GM15510 (cell line): Measurements from ENCODE around the gene ZFYVE28.

Source experiments
- POLR2A ChIP-seq: IDR thresholded peaks from 3 replicates; pipeline ENCODE4 v1.6.1; 2011; ENCODE audit warnings: borderline replicate concordance; ENCODE audit not compliant: insufficient read length; ENCODE audit errors: extremely low read depth

ZFYVE28 gene

DNA sequence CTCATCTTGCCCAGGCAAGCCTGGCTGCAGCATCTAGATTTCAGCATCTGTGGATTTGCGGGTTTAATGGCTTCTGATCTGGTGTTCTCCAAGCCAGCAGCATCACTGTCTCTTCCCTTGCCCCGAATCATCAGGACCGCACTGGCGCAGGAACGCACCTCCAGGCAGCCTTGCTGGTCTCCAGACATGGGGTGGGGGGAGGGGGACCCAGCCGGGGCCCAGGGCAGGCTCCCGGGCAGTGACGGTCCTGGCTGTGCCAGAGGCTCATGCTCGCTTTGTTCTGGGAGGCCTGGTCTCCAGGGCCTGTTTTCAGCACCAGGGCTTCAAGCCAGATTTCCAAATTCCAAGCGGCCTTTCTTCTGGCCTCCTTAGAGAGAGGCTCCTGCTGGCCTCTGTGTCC is 5.2 kb upstream of the ZFYVE28 start:
- no peak for TF ChIP-seq POLR2A

DNA sequence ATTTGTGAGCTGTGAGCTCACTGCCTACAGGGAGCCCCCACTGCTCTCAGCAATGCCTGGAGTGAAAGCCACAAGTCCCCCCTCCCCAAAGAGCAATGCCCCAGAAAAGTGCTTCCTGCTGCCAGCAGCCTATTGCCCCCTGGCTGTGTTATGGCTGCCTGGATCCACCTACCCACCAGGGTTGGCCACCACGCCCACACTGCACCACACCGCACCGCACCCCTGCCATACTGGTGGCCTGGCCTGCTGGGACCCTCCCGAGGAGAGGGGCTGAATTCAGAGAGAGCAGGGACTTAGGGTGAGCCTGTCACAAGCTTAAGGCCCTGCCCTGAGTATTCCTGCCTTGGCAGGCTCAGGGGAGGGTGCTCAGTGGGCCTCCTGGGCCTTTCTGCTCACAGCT is 4.6 kb upstream of the ZFYVE28 start:
- no peak for TF ChIP-seq POLR2A

- no peak for TF ChIP-seq POLR2A
Measured at GRCh38 chr4:2421928-2422327, 3.5 kb upstream of the ZFYVE28 start.

DNA sequence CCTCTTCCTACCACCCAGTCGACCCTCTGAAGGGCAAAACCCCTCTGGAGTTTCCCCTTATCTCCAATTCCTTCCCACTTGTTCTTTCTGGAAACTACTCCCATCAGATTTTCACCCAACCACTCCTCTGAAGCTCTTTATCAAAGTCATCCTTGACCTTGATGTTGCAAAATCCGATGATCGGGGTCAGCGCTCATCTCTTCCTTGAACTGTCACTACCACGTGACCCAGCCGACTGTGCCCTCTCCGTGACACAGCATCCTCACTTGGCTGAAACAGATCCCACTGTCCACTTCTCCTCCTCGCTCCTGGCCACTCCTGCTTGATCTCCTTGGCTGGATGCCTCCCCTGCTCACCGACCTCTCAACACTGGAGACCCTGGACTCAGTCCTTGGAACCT is 1.4 kb upstream of the ZFYVE28 start:
- TF ChIP-seq POLR2A: no peak

GRCh38 chr4:2418650-2419571 is 466 bp upstream of the ZFYVE28 start, which contains the start of gene CFAP99:
Gene CFAP99, plus strand, starts transcription at chr4:2418955.
- TF ChIP-seq POLR2A: no peak

DNA sequence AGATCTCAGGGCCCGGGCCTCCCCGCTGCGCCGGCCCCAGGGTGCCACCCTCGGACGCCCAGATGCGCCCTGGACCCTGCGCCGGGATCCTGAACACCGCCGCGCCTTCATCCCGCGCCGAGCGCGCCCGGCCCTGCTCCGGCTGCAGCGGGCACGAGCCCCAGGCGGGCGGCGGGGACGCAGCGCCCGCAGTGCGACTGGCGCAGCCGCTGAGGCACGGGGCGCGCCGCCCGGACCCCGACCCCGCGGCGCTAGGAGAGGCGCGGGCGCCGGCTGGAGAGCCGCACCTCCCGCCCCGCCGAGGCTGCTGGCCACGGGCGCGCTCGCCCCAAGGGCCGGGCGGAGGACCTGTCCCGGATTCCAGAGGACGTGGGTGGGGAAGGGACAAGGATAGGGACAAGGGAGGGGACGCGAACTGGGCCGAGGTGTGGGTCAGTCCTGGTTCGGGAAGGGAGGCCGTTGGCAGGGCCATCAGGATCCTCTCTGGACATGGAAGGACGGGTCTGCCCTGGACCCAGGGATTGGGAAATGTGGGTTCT is 1.1 kb downstream of the ZFYVE28 start:
- TF ChIP-seq POLR2A: no peak

DNA sequence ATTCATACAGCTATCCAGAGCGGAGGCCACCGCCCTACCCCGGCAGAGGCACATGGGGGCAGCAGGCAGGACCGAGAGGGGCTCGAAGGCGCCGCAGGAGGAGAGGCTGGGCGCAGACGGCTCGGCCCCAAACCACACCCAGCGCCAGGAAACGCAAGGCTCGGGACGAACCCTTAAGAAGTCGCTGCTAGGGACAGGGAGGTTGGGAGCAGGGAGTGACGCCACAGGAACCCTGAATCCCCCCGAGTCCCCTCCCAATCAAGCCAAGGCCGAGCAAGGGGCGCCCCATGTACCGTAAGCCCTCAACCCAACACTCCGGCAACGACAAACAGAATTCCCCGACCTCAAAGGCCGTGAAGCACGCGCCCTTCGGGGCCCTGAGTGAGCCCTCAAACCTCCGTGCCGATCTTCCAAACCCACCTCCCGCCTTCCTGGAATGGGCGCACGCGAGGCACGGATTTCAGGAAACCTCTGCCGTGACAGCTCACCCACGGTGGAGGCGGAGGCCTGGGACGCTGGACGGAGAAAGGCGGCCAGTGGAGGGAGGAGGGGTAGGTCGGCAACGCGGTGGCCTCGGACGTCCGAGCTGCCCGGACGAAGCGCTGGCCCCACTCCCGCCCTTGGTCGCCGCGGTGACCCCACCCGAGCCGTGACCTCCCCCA is 1.8 kb downstream of the ZFYVE28 start:
- no peak for TF ChIP-seq POLR2A

DNA sequence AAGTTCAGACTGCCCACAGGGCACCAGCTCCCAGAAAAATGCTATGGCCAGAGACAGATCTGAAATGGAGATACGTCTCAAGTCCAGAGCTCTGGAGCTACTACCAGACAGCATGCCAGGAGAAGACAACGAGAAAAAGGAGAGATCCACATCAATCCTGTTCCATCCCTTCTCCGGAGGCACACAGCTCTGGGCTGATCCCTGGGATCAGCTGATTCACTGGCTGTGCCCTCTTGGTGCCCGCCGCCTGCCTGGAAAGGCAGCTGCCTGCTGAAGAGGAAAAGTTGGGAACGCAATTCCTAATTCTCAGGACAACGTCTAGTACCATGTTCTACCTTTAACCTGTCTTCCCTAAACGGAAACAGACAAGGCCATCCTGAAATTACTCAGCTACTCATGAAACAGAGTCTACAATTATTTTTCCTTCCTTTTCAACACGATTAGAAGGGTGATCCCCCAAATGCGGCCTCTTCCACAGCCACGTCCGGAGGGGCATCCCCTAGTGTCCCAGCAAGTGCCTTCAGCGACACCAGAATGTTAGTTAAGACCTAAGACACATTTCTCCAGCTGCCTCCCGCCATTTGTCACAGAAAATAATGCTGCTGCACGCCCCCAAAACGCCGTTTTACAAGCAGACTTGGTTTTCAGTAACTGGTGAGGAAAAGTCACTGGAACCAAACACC is 2.4 kb downstream of the ZFYVE28 start:
- TF ChIP-seq POLR2A: no peak

- no peak for TF ChIP-seq POLR2A
Measured at GRCh38 chr4:2415213-2415612, 3.2 kb downstream of the ZFYVE28 start.

DNA sequence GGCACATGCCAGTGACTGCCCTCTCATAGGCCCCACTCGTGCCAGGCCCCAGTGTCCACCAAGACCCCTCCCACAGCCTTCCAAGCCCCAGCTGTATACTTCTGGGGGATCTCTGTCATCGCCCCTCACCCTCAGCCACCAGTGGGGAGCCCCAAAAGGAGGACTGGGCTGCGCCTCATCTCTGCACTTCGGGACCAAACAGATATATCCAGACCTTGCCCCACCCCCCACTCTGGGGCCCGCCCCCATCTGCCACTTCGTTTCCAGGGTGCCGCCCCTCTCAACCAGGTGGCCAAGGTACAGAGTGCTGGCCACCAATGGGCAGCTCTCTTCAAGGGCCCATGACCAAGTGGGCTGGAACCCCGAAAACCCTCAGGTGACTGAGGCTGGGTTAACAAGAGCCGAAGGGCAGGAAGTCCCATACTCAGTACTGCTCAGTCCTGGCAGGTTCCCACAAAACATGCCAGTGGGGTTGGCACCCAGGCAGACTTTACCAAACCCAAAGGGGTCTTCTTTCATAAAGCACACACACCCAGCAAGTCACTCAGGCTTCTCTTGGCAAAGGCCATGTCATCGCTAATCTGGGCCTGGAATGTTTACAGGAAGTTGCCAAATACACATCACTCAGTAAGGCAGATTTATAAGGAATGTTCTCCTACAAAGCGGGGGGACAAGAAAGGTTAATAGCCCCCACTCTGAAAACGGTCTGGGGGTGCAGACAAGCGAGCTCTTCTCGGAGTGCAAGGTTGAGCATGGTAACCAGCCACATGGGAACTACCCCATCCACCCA is 4.4 kb downstream of the ZFYVE28 start:
- no peak for TF ChIP-seq POLR2A

- TF ChIP-seq POLR2A: peak; percentile 30
Measured at GRCh38 chr4:2412885-2413716, 5.3 kb downstream of the ZFYVE28 start.

DNA sequence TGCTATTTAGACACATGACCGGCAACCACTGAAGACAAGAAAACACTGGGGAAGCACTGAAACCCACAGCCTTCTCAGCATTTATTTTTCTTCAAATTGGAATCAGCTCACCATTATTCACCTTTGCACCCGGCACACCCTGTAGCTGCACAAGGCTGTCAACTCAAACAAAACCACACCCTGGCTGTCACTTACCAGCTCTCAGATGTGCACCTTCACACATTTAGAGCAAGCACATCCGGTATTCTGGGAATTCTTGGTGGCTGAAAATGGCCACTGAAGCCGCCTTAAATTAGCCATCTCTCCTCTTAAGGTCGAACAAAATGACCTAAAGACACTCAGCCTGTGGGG is 5.9 kb downstream of the ZFYVE28 start:
- no peak for TF ChIP-seq POLR2A

DNA sequence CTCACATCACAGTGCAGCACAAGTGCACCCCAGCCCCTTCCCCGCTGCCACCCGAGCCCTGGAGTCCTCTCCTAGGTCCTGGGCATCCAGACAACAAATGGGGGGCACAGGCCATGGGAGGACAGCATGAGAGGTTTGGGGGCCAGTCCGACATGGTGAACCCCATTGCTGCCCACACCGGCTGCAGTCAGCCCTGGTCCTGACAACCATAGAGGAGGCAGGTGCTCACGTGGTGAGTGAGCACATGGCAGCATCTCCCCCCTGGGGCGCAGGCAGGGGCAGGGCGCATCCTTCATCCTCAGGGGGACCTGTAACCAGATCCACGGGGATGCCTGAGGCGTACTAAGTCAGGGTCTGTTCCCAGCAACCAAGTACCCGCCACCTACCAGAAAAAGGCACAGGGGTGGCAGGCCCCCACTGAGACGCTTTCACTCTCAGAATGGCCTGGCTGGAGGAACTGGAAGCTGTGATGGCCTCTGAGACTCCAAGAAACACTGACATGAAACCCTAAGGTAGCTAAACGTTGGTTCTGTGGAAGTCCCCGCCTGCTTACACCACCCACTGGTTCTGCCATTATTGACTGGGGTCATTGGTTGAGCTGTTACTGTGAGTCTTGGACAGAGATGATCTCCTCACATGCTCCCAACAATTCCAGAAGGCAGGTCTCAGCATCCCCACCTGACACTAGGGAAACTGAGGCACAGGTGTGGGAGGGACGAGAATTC is 6.5 kb downstream of the ZFYVE28 start:
- TF ChIP-seq POLR2A: no peak
